HG02678 (cell line): ENCODE data around the gene ASPDH.

Experiments used
- ATAC-seq: cut with Tn5 transposase; IDR thresholded peaks from one replicate; pipeline ENCODE4 v1.9.1; 2021; ENCODE audit warnings: mild to moderate bottlenecking, moderate library complexity; ENCODE audit not compliant: unreplicated experiment

The ASPDH gene

DNA sequence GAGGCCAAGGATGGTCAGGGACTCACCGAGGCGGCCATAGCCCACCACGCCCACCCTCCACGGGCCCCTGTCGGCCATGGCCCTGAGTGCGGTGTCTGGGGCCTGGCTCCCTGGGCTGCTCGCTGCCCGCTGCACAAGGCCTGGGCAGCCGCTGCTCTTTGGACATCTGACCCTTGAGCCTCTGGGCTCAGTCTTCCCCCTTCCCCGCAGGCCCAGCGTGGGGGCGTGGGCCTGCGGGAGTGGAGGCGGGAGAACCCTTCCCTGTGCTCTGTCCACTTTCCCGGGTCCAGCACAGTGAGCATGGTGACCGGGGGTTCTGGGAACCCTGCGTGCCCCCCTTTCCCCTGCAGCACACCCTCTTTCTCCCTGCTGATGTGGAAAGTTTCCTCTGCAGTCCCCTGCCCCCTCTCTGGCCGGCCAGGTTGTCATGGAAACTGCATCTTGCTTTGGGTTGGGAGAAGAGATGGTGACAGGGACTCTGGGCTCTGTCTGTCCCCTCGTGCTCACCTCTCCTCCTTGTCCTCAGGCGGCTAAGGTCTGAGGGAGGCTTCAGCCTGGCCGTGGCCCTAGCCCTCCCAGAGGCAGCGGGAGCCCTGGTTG is at the start of gene ASPDH:
Gene ASPDH, minus strand, starts transcription at position 168 of the 600 bp plus-strand sequence. Its CDS starts 90 bp downstream, at position 78.
- no peak for ATAC-seq

DNA sequence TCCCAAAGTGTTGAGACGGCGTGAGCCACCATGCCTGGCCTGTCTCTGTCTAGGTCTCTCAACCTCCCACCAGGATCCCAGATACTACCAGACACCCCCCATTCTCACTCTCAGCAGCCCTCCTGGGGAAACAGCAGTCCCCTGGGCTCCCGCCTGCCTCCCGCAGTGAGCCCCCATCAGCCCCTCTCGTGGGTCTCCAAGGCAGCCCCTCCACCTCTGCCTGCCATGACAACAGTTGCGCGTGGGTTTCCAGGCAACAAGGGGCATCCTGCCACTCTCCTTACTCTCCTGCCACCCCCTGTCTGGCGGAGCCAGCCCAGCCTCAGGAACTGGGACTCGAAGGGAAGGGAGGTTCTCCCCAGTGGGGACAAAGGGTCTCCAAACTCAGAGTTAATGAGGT is 49.3 kb upstream of the ASPDH start:
- ATAC-seq = no peak

DNA sequence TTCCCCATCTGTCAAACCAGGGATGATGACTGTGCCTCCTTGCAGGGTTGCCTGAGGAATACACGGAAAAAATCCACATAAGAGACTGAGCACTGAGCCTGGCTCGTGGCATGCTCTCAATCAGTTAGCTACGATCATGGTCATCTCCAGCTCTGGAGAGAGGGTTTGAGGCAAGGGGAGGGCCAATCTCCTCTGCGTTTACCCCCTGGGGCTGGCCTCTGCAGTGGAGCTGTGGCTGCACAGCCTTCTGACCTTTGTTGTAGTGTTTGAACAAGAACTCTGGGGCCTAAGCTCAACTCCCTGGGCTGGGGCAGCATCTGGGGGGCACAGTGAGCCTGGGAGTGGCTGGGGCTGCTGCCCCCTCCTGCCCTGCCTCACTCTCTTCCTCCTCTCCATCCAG is 48.6 kb upstream of the ASPDH start:
- no peak for ATAC-seq

DNA sequence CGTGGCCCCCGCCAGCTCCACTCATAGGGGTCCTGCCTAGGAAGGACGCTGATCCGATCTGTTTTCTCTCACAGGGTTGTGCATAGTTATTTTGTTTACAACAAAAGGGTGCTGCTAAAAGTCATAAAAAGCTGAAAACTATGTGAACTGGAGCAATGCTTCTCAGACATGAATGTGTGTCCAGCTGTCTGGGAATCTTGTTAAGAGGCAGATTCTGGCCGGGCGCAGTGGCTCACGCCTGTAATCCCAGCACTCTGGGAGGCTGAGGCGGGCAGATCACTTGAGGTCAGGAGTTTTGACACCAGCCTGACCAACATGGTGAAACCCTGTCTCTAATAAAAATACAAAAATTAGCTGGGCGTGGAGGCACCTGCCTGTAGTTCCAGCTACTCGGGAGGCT is 45.9 kb upstream of the ASPDH start:
- ATAC-seq = no peak

DNA sequence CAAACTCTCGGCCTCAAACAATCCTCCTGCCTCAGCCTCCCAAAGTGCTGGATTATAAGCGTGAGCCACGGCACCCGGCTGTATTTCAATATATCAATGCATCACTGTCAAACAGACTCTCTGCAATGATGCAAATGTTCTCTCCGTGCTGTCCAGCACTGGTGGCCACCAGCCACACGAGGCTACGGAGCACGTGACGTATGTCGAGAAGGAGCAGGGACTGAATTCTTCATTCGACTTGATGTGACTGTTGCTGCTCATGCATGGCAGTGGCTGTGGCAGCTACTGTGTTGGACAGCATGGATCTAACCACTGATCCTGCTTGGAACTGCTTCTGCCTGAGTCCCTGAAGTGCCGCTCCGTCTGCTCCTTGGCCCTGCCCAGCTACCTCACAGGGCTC is 44.7 kb upstream of the ASPDH start:
- ATAC-seq = no peak

DNA sequence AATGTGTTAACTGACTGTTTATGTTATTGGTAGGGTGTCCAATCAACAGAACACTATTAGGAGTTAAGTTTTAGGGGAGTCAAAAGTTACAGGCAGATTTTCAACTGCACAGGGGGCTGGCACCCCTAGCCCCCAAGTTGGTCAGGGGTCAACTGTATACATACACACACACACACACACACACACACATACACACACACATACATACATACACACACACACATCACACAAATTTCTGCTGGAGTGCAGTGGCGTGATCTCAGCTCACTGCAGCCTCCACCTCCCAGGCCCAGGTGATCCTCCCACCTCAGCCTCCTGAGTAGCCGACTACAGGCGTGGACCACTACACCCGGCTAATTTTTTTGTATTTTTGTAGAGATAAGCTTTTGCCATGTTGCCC is 44.3 kb upstream of the ASPDH start:
- ATAC-seq = no peak

DNA sequence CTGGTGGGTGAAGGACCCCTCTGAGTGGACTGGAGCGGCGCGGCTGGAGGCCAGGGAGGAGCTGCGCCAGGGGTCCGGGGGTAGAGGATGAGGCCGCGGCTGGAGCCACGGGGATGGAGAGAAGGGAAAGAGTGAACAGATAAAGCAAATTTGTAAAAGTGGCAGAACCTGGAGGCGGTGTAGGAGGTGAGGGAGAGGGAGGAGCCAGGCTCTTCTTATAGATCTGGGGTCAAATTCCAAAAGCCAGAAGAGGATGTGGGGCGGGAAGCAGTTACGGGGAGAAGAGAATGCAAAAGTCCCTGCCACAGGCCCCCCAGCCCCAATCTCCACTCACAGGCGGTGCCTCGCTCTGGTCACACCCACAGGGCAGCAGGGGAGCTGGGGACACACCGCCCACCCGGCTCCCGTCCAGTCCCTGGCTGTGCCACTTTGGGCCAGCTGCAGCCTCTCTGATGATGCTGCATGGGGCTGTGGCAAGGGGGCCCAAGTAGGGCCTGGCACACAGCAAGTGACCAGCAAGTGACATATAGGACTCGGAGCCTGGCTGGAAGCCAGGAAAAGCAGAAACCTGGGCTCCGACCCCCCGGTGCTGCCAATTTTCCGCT is 43.4 kb upstream of the ASPDH start:
- no peak for ATAC-seq

DNA sequence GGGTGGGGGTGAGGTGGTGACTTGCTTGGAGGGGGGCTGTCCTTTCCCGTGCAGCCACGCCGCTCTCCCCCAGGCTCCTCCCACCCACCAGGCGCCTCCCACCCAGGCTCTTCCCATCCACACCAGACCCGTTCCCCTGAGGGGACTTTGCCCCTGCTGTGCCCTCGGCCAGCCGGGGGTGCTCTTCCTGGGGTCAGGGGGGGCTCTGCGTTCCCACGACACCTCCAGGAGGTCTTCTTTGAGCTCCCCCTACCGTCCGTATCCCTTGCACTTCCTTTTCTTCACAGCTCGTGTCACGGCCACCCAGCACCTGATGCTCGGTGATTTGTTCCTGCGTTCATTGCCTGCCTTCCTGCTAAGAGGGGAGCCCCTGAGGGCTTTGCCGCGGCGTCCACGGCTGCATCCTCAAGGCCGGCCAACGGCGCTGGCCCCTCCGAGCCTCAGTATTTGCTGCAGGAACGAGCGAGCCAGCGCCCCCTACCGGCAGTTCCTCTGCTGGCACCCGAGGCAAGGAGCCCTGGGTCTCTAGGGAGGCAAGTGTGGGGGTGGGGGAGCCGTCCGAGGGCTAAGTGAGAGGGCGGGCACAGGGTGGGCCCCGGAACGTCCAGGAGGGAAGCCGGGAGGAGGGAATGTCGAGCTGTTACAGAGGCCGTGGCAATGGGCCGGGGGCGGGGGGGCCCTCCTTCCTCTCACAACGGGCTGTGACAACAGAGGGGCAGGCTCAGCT is 42.7 kb upstream of the ASPDH start:
- no peak for ATAC-seq

DNA sequence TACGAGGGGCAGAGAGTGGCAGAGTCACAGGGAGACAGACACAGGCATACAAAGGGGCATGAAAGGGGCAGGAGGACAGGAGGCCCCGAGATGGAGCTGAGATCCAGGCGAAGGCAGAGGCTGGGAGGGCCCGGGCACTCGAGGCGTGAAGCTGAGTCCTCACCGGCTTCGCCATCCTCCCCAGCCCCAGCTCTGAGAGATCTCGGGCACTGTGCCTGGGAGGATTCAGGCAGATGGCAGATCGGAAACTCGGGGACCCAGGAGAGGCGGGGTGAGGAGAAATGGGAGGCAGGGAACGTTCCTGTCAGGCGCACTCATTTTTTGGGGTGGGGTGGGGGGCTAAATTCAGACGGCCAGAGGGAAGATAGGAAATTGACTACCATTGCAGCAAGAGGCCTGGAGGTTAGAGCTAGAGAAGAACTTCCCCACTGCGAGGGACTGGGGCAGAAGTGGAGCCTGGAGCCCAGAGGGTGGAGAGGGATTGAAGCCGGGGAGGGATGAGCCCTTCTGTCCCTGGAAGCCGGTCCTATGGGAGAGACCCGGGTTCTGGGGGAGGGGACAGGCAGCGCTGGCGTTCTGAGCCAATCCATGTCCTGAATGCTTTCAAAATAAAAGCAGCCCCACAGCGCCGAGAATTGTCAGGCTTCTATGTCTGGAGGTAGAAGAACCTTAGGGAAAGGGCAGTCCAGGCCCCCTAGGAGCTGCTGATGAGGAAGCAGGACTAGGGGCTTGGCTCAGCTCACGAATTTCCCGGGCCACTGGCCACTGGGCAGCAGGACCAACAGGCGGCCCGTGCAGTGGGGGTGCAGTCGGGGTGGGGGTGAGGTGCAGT is 42.0 kb upstream of the ASPDH start:
- no peak for ATAC-seq

DNA sequence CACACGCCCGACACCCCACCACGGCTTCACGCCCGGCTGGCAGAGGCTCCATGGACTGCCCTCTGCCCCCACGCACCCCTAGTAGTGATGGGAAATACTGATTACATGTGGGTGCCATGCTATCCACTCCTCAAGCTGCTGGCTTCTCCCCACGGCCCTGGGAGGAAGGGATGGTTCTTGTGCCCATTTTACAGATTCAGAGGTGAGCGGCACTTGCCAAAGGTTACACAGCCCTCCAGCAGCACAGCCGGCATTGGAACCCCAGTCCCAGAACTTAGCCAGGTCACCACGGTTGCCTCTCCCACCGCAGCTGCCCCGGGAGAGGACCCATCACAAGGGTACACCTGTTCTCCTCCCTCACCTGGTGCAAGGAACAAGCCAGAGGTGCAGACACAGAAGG is 41.3 kb upstream of the ASPDH start:
- no peak for ATAC-seq

DNA sequence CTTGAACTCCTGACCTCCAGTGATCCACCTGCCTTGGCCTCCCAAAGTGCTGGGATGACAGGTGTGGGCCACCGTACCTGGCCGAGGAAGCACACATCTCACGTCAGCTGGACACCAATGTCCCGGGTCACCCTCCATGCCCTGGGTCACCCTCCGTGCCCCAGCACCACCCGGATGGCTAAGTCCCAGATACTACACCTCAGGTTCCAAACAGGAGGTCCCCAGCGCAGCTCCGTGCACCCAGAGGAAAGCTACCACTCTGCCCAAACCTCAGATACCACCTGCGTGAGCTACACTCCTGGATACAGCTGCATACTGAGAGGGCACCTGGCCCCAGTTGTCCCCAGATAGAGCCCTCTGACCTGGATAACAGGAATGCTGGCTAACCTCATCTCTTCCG is 40.5 kb upstream of the ASPDH start:
- ATAC-seq = no peak

DNA sequence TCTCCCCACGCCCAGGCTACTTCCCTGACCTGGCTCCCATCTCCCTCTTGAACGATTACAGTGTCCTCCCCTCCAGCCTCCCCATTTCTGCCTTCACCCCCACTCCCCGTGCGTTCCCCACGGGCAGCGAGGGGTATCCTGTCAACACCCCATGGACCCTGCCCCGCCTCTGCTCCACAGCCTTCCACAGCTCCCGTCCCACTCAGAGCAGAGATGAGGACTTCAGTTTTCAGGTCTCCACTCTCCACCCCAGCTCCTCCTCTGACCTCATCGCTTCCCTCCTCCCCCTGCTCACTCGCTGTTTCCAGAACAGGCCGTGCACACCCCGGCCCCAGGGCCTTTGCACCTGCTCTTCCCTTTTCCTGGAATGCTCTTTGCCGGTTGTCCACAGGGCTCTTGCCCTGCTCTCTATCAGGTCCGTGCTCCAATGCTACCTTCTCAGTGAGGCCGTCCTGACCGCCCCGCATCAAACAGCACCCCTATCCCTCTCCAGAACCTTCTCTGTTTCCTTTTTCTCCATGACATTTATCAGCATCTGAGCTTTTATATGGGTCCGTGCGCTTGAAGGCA is 39.5 kb upstream of the ASPDH start:
- ATAC-seq = no peak

DNA sequence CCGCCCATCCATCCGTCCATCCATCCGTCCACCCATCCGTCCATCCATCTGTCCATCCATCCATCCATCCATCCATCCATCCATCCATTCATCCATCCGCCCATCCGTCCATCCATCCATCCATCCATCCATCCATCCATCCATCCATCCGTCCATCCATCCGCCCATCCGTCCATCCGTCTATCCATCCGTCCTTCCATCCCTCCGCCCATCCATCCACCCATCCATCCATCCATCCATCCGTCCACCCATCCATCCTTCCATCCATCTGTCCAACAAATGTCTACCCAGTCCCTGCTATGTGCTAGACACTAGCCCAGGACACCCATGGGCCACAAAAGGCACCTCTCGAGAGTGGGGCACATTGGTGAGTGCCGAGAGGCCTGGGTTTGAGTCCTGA is 38.8 kb upstream of the ASPDH start:
- ATAC-seq = no peak

DNA sequence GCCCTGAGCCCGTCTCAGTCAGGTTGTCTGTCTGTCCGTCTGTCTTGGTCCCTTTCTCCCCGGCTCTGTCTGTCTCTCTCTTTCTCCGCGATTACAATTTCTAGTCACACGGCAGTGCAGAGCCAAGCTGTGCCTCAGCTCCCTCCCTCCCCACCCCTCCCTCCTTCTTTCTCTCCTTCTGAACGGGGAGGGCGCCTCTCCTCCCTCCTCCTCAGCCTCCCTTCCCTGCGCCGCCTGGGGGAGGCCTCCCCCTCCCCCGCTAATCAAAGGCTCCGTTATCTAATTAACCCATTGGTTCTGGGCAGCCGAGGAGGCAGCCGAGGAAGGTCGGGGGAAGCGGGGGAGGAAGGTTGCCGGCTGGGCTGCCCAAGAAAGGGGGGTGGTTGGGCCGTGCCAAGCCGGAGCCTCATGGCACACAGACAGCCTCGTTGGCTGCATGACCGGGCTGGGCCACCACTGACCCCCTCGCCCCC is 38.0 kb upstream of the ASPDH start:
- ATAC-seq = no peak

DNA sequence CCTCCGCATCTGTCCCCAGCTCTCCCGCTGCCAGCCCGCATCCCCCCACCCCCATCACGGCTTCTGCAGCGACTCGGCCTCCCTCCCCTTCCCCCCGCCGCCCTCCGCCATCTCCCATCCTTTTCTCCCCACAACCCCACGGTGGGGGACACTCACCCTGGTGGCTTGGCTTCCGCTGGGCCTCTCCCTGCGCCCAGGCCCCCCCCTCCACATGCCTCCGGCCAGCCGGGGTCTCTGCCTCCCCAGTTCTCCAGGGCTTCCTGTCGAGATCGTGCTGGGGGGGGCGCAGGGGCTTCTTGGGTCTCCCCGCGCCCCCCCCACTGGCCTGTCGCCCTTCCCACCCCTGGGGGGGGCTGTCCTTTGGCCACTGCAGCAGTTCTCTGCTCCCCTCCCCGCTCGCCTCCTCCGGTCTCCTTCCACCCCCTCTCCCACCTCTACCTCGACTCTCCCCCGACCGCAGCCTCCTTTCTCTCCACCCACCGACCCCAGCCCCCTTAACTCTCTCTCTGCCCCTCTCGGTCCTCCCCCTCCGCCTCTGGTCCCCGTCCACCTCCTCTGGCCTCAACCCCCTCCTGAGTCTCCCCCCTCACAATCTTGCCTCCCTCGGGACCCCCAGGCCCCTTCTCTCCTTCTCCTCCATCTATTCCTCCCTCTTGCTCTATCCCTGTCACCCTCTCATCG is 37.5 kb upstream of the ASPDH start:
- no peak for ATAC-seq

DNA sequence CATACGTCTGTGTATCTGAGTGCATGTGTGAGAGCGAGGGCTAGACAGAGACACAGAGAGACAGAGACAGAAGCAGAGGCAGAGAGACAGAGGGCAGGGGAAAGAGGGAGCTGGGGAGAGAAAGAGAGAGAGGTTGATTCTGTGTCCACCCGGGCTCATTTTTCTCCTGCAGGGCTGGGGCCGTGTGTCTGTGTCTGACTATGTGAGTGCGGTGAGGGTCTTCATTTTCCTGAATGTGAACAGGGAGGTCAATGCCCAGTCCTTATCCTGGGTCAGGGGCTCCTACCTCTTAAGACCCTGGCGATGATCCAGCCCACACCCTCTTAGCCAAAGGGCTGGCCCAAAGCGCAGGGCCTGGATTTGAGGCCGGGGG is 36.9 kb upstream of the ASPDH start:
- ATAC-seq = no peak

DNA sequence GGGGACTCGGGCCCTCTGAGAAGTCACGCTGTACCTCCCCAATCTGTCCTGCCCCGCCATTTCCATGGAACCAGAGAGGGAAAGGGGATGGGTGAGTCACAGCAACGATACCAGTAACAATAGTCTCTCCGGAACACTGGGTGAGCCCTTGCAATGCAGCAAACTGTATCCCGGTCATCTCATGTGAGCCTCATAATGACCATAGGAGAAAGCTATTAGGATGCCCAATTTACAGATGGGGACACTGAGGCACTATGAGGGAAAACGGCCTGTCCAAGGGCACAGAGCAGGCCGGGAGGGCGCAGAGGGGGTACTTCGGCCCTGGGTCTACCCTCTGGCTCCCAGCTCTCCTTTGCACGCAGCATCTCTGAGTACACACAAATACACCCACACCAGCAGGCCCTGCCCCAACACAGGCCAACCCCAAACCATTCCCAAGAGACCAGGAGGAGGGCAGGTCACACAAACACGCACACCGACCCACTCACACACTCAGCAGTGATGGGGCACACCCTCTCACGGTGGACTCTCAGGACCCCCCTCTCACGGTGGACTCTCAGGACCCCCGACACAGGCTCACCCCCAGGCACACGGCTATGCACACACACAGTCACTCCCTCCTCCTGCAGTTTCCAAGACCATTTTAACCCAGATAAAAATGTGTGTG is 36.3 kb upstream of the ASPDH start:
- ATAC-seq = no peak

DNA sequence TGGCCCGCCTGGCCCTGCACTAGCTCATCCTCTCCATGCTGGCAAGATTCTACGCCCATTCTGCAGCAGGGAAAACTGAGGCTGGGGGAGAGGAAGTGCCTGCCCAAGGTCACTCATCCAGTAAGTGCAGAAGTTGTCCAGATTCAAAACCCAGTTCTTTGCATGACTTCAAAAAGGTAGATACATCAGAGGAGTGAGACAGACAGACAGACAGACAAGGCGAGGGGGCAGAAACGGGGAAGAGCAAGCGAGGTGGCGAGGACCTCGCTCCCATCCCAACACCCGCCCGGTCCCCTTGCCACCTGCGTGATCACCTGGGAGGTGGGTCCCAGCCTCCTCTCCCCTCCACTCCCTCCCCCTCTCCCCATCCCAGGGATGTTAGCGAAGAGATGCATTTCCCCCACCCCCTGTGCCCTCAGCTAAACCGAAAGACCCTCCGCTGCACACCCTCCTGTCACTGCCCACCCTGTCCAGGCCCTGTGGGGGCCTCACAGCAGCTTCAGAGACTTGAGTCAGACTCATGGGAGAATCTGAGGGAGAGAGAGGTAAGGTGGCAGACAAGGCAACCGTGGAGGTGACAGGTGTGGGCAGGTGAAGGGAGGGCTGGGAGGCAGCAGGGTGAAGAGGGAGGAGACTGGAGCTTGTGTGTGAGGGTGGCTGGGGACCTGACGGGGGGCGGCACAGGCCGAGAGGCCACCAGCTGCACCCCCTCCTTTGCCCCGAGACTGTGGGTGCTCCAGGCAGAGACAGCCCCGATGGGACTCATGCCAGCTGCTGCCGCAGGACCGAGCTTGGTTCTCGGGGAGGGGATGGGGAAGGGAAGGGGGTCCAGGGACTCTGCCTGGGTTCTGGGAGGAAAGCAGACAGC is 35.6 kb upstream of the ASPDH start:
- no peak for ATAC-seq
